NCI-H82 treated with DMSO at 0.1 percent for 48 hours (cell line): Measurements from ENCODE around the gene UNC5CL.
"Not testable (repeated sequence)": the region's sequence is repeated elsewhere in the genome, so short reads cannot be mapped to it uniquely, and the experiment has no call there.

Source experiments
- DNase-seq: peaks from one replicate; lab custom pipeline; 2025; ENCODE audit not compliant: unreplicated experiment; lab: John Stamatoyannopoulos, UW

Gene UNC5CL

DNA sequence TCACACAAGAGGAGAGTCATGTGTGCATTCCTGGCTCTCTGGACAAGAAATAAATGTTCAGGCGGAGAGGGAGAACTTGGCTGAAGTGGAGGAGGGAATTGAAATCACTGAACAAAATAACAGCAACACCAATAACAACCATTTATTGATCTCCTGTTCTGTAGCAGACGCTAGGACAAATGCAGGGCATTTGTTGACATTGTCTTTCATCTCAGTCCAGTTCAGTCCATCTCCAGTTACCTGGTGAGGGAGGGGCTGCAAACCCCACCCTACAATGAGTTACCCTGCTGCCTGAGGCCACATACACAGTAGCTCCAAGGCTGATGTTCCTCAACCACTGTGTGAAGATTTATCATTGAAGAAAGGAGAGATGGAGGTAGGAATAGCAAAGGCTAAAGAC is 27.3 kb downstream of the UNC5CL start:
- no peak for DNase-seq

DNA sequence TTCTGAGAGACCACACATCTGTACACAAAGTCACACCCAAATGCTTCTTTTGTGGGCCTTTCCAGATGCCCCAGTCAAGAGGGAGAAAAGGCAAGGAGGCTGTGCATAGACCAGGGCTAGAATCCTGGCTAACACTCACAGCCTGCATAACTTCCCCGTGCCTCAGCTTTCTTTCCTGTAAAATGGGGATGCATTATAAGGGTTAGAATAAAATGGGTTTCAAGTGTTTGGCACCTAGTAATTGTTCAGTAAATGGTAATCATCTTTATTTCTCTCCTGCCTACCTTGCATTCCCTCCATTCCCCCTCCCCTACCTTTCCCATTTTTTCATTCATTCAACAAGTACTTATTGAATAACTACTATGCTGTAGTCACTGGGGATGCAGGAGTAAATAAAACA is 29.4 kb downstream of the UNC5CL start:
- no peak for DNase-seq

DNA sequence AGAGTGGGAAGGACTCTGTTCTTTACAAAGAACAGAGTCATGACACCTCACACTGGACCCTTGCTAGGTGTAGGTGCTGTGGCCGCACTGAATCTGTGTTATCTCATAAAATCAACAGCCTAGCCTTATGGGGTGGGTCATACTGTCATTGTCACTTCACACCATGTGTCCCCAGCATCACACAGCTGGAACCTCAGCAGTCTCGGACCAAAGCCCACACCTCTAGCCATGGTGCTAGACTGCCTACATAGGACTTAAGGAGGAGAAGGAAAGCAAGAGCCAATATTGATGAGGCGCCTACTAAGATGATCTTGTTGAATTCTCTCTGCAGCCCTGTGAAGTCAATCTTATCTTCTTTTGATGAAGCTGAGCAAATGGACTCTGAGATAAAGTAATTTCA is 31.0 kb downstream of the UNC5CL start:
- no peak for DNase-seq

DNA sequence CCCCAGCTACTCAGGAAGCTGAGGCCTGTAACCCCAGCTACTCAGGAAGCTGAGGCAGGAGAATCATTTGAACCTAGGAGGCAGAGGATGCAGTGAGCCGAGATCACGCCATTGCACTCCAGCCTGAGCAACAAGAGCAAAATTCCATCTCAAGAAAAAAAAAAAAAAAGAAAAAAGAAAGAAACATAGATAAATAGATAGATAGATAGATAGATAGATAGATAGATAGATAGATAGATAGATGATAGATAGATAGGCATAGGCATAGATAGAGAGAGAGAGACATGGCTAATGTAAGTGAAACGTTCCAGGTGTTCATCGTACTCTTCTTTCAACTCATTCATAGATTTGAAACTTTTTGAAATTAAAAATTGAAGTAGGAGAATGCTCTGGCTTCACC is 32.0 kb downstream of the UNC5CL start:
- DNase-seq = not testable (repeated sequence)

DNA sequence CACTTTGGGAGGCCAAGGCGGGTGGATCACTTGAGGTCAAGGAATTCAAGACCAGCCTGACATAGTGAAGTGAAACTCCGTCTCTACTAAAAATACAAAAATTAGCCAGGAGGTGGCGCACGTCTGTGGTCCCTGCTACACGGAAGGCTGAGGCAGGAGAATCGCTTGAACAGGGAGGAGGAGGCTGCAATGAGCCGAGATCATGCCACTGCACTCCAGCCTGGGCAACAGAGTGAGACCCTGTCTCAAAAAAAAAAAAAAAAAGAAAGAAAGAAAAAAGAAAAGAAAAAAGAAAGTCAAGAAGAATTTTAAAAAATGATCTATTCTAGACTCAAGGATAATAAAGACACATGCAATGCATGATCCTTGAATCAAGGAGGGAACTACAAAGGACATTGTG is 32.8 kb downstream of the UNC5CL start:
- peak; percentile 37 for DNase-seq

DNA sequence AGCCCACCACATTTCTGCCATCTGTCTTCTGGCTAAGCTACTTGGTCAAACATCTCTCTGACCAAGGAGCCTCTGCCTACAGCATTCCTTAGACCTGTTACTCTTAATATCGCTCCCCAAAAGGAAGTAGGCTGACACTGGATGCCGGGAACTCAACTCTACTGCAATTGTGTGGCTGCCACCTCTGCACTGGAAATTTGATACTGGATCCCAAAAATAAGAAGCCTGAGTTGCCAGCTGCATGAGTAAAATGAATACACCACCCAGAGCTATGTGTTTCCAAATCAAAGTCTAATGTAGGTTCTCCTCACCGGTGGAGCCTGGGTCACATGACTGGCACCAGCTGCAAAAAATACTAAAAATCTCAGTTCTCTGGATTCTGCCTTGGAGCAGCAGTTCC is 36.9 kb downstream of the UNC5CL start:
- DNase-seq = no peak

DNA sequence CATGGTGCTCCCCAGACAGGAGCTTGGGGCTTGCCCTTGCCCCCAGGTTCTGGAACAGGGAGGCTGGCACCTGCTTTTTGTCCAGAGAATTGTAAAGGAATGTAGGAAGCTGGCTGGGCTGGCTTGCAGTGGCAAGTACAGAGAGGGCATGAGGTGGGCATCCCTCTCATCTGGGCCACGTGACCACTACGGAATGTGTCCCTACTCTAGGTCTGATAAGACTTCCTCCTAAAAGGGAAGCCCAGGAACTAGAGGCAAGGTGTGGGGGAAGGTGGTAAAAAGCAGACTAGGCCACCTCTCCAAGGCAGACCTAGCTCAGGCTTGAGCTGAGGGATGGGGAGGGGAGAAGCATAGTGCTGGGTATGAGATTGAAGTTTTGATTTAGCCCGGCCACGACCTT is 38.8 kb downstream of the UNC5CL start:
- DNase-seq = no peak

DNA sequence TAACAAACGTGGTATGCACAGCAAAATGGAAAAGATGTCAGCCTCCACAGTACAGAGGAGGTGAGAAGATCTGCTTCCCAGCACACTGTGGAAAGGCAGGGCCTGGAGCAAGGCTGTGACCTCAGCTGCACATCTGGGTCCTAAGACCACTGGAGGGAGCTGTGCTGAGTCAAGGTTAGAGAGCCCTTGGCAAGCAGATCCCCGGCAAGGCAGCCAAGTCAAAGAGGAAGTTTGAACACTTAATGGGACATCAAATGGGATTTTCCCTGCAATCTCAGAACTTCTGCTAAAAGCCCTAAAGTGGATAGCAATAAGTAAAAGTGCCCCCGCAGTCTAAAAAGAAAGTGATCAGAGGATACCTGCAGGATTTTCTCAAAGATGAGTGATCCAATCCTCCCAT is 39.5 kb downstream of the UNC5CL start:
- no peak for DNase-seq

DNA sequence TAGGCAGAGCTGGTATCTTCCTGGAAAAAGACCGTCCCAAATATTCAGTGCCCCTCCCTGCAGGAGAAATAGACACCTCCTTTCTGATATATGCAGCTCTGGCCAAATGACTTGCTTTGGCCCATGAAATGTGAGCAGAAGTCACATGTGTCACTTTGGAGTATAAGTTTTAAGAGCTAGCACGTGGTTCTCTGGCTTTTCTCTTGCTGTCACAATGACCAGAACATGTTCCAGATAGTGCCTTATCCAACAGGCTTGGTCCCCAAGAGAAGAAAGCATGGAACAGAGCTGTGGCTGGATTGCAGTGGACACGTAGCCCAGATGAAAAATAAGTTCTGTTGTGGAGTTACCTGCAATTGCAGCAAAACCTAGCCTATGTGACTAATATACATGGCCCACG is 40.4 kb downstream of the UNC5CL start:
- no peak for DNase-seq

DNA sequence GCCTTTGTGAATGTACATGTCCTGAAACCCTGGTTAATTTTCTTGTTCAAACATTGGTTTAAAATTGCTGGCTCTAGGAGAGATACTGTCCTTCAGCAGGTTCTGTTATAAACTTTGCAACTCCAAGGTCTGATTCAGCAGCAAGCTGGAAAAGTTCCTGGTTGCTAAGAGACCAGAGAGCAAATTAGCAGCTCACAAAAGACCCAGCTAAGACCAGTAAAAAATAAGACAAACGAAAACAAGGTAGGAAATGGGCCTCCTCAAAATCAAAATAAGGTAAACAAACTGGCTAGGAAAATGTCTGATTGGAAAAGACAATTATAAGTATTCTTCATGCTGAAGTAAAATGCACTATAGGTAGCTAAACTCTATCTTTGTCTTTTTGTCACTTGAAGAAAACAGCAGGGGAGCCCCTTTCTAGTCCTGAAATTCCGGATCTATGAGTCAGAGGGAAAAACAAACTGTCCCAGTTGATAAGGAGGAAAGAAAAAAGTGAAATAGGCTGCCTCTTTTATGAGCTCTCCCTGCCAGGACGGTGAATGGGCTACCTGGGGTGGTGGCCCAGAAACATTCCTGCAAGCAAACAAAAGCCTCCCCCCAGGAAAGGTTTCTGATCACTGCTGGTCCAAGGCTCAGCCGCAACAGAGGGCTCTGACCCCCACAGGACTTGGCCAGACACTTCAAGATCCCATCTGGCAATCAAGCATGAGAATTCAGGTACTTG is 41.6 kb downstream of the UNC5CL start:
- no peak for DNase-seq

DNA sequence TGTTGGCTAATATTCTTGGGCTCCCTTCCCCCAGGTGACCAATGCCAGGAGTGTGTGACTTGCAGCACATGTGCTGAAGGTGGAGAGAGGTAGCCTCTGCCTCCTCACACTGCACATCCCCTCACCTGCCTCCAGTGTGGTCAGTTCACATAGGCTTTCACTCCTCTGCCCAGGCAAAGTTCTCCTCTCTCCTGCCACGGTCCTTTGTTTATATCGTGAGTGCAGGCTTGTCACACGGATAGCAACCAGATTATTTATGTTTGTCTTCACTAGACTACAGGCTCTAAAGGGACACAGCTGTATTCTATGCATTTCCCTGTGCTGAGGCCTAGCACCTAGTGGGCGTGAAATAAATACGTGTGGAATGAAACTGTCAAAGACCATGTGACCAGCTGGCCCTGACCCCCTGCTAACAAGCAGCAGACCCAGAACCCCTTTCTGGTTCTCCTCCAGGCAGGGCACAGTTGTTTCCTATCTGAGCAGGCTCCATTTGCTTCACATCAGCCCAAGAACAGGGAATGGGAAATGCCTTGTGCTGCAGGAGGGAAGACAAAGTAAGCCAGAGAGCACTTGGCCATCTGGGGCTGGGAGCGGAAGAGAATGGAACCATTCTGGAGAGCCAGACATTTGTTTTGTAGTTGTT is 42.3 kb downstream of the UNC5CL start:
- no peak for DNase-seq

DNA sequence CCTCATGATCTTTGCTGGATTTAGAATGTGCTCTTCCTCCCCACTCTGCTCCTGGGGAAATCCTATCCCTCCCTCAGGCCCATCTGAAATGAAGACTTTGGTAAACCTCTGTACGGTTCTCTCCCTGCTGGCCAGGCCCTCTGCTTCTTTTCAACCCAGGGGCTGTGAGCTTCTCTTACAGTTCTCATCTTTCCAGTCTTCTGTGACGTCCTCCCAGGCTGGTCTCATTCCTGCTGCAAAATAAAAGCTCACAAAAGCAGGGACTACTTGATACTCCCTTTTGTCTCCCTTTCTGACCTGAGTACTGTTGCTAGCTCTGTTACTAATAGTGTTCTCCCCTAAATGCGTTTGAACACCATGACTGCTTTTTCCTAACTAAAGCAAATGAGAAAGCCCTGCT is 46.3 kb downstream of the UNC5CL start:
- no peak for DNase-seq

DNA sequence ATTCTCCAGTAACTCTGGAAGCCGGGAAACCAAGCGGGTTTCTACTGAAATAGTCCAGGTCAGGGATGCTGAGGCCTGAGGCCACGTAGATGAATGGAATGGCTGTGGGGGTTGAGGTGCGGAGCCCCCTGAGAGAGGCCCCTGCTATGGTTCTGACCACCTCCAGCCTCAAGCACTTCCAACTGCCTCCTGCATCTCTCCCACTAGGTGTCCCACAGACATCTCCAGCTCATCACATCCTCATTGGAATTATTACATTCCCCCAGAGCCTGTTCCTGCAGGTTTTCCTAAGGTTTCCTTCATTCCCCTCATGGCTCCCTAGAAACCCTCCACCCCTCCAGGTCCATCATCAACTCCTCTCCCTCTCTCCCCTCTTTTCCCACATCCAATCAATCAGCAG is 48.7 kb downstream of the UNC5CL start:
- DNase-seq = no peak

DNA sequence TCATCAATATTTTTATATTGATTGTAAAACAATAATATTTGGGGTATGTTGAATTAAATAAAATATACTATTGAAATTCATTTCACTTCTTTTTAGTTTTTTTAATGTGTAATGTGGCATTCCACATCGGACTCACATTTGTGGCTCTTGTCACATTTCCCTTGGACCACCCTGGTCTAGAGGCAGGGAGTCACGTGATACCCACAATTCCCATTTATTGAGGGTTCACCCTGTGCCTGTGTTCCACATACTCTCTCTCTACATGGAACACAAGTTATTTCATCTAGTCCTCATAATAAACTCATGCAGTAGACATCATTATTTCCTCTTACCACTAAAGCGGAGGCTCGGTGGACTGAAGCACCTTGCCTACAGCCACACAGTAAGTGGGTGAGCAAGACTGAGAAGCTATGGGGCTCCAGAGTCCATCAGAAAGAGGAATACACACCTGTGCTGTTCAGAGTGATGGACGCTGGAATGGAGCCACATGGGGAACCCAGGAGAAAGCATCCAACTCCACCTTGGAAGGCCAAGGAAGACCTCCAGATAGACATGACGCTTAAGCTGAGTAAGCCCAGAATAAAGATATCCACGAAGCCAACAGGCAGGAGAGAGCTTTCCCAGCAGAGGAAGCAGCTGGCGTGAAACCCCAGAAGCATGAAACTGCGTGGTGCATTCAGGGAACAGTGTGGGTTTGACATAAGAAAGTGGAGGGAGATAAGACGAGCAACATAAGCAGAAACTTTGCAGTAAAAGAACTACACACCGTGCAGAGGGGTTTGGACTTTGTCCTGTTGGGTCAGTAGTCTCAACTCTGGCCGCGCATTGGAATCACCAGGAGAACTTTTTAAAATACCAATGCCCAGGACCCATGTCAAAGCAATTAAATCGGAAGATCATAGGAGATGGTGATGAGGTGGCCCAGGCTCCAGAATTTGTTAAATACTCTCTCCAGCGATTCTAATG is 49.5 kb downstream of the UNC5CL start:
- no peak for DNase-seq

DNA sequence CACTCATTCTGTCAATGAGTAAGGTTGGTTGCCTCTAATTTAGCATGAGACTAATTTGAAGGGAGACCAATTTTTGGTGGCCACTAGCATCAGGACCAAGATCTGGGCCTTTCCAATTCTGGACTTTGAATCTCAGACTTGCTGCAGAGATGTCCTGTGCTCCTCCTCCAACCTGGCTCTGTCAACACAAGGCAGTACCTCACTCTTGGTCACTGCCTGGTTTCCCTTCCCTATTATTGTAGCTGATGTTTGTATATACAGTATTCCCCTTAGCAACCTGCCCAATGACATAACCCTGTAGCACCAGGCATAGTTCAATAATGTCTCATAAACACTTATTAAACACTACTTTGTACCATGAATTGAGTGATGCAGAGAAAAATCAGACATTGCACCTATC is 50.4 kb downstream of the UNC5CL start:
- DNase-seq = no peak

DNA sequence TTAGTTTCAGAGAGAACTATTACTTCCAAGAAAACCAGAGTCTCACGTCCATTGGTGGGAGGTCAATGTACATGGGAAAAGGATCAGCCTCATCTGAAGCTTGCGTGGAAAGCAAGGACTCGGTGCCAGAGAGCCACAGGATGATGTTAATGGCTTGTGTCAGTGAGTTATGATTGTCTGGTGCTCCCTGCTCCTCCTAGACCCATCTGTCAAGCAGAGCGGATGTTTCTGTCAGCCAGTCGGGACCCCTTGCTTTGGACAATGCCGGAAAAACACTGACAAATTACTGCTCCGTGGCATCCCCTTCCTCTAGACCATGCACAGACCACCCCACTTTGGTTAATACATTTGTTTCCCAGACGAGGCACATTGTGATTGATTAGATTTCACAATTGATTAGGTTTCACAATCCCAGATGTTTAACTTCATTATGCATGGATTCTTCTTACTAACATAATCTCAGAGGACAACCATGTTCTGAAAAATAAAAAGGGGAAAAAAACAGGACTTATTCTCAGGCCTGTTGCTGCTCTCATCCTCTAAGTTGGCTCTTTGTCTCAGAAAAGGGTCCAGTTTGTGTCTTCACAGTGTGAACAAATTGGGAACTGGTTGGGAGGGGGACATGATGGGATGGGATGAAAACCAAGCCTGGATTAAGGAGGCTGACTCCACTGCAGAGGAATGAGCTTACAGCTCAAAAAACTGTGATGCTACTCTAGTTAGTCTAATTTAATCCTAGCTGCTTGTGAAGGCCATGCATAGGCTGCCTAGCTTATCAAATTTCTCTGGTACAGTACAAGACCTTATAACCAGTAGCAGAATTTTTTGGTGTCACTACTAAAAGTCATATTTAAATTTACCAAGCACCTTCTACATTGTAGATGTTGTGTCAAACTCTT is 51.9 kb downstream of the UNC5CL start:
- DNase-seq = no peak

DNA sequence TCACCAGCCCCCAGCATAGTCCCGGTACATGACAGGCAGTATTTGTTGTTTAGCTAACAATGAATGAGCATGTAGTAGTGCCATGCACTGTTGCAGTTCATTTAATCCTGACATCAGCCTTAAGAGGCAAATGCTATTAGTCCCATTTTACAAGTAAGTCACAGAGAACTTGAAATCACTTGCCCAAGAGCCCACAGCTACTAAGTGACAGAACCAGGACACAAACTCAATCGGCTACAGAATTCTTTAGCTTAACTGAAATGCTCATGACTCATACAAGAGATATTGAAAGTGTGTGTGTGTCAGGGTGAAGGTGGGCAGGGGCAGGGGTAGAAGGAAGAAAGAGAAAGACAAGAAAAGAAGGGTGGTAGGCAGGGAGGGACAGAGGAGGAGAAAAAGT is 52.7 kb downstream of the UNC5CL start:
- no peak for DNase-seq

DNA sequence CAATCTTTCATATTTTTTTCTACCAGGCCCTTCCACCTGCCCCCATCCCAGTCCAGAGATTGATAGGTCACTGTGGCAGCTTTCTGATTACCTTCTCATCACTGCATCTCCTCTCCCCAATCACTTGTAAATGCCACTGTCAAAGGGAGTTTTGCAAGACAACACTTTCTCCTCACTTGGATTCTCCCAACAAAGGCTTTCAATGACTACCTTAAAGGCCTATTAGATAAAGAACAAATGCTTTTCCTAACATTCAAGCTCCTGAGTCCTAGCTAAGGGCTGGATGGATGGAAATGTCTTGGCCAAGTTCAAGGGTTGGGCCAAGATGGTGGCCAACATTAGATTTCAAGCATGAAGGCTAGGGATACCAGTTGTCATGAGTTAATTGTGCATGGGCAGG is 55.3 kb downstream of the UNC5CL start:
- no peak for DNase-seq

DNA sequence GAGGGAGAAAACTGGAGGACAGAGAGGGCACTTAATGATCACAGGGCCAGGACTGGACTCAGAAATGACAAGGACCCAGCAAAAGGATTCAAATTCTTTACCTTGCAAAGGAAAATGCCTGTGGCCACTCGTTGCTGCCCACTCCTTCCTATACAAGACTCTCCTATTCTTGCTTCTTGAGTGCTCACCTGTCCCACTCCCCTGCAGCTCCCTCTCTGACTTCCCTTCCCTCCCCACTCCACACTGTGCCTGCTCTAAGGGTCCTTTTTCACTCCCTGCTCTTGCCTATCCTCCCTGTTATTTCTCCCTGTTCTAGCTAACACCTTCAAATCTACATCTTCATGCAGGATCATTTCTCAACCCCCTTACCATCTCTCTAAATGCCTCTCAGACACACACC is 56.1 kb downstream of the UNC5CL start:
- DNase-seq = no peak

DNA sequence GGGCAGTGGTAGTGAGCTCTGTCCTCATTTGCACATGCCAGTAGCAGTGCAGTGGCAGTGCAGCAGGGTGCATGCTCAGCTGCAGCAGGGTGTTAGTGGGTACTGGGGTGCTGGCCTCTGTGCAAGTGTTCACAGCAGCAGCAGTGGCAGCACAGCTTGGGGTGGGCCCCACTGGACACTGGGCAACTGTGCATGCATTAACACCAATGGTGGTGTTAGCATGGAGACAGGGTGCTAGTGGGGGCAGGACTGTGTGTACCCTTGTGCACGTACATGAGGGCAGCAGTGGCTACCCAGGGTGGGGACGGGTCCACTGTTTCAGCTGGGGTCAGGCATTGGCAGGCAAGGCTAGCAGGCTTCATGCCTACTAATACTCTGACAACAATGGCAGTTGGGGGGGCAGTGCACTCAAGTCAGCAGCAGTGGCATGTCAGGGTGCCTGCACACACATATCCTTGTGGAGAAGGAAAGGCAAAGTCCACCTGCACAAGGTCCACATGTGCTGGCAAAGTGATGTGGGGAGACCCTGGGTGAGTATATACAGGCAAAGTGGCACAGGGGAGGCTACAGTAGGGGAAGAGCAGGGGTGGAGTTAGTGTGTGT is 60.2 kb downstream of the UNC5CL start:
- no peak for DNase-seq
